GM21360 (cell line): ENCODE data around the gene MAPK1.
"Not testable (repeated sequence)": the region's sequence is repeated elsewhere in the genome, so short reads cannot be mapped to it uniquely, and the experiment has no call there.

Source experiments
- ATAC-seq: cut with Tn5 transposase; IDR thresholded peaks from one replicate; pipeline ENCODE4 v1.9.1; 2021; ENCODE audit warnings: mild to moderate bottlenecking, moderate library complexity; ENCODE audit not compliant: unreplicated experiment

MAPK1 gene

DNA sequence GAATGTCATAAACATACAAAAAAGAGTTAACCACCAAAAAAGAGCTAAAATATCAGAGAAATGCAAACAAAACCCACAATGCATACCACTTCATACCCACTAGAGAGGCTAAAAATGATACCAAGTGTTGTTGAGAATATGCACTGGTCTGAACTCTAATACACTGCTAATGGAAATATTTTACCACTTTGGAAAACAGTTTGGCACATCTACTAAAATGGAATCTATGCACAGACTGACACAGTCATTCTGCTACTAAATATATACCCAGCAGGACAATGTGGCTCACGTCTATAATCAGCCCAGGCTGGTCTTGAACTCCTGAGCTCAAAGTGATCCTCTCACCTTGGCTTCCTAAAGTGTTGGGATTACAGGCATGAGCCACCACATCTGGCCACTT is 18.0 kb downstream of the MAPK1 start:
- no peak for ATAC-seq

DNA sequence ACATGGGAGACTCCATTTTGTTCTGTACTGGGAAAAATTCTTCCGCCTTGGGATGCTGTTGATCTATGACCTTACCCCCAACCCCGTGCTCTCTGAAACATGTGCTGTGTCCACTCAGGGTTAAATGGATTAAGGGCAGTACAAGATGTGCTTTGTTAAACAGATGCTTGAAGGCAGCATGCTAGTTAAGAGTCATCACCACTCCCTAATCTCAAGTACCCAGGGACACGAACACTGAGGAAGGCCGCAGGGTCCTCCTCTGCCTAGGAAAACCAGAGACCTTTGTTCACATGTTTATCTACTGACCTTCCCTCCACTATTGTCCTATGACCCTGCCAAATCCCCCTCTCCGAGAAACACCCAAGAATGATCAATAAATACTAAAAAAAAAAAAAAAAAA is 19.4 kb downstream of the MAPK1 start:
- not testable (repeated sequence) for ATAC-seq

DNA sequence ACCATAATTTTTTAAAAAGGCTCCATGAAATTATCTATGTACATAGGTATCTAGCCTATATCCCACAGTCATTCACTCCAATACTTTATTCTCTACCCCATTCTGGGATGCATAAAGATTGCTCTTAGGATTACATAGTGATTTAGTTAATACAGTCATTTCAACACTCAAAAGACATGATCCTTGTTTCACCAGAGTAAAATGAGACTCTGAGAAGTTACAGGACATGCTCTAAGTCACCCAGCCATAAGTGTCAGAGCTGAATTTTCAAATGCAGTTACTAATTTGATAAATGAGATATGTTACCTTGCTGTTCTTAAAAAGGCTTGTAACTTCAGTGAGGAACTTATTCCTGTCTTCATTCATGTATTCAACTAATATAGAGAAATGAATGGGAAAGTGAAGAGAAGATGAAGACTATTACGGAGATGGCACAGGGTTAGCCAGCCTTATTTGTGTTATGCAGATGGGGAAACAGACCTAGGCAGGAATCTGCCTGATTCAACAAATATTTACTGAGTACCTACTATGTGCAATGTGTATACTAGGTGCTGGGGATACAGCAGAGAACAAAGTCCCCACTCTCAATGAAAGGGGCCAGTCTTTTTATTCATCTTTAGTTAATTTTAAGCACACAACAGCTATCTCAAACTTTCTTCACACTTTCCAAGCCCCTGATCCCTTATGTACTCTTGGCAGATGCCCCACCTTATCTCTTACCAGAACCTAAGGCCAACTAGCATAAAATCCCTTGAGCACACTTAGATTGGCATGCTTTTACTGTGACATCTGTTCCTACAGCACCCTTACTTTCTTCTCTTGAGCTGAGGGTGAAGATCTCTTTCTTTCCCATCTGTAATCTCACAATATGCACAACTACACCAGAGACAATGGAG is 21.6 kb downstream of the MAPK1 start:
- ATAC-seq, result no peak

DNA sequence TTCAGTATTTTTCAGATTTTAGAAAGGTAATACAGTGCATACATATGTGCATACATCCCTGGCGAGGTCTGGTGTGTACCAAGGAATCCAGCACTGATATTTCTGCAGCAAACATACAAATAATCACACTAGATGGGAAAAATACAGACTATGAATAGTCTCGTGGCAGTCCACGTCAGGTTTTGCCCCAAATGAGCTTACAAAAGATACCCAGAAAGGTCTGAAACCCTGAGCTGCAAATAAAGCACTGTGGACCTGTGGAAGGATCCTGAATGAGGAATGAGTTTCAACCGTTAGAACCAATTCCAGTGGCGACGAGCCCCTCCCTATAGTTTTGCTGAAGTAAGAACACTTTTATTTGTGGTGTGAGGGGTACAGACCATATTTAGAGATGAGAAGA is 24.5 kb downstream of the MAPK1 start:
- no peak for ATAC-seq

DNA sequence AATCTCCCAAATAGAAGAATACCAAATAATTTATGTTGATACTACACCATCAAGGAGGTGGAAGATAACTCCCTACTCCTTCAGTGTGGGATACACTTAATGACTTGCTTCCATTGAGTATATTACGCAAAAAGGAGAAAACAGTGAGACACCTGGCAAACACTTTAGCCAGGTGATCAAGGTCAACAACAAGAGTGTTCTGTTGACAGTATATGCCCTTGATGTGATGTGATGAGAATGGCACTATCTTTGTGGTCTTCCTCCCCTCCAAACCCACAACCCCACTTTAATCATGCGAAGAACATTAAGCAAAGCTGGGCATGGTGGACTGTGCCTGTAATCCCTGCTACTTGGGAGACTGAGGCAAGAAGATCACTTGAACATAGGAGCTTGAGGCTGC is 26.0 kb downstream of the MAPK1 start:
- ATAC-seq, result no peak

DNA sequence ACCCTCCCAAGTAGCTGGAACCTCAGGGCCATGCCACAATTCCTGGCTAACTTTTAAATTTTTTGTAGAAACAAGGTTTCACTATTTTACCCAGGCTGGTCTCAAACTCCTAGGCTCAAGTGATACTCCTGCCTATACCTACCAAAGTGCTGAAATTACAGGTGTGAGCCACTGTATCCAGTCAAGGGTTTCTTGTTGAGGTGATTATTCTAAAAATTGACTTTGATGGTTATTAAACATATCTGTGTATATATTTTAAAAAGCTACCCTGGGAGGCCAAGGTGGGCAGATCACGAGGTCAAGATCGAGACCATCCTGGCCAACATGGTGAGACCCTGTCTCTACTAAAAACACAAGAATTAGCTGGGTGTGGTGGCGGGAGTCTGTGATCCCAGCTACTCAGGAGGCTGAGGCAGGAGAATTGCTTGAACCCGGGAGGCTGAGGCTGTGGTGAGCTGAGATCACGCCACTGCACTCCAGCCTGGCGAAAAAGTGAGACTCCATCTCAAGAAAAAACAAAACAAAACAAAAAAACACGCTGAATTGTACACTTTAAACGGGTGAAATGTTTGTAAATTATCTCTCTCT is 27.1 kb downstream of the MAPK1 start:
- ATAC-seq, result no peak

DNA sequence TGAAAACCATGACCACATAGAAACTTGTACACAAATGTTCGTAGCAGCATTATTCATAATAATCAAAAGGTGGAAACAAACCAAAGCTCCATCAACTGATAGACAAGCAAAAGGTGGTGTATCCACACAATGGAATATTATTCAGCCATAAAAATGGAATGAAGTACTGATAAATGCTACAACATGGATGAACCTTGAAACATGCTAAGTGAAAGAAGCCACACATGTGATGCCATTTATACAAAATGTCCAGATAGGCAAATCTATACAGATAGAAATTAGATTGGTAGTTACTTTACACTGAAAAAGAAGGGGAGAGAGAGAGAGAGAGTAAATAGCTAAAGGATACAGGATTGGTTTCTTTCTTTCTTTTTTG is 27.7 kb downstream of the MAPK1 start:
- ATAC-seq, result no peak

DNA sequence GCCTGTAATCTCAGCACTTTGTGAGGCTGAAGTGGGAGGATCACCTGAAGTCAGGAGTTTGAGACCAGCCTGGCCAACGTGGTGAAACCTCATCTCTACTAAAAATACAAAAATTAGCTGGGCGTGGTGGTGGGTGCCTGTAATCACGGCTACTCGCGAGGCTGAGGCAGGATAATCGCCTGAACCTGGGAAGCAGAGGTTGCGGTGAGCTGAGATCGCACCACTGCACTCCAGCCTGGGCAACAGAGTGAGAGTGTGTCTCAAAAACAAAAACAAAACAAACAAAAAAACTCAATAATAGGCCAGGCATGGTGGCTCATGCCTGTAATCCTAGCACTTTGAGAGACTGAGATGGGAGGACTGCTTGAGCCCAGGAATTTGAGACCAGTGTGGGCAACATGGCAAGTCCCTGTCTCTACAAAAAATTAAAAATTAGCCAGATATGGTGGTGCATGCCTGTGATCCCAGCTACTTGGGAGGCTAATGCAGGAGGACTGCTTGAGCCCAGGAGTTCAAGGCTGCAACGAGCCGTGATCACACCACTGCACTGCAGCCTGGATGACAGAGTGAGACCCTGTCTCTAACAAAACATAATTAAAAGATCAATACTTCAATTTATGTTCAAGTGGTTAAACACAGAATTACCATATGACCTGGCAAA is 28.2 kb downstream of the MAPK1 start:
- ATAC-seq, result not testable (repeated sequence)

DNA sequence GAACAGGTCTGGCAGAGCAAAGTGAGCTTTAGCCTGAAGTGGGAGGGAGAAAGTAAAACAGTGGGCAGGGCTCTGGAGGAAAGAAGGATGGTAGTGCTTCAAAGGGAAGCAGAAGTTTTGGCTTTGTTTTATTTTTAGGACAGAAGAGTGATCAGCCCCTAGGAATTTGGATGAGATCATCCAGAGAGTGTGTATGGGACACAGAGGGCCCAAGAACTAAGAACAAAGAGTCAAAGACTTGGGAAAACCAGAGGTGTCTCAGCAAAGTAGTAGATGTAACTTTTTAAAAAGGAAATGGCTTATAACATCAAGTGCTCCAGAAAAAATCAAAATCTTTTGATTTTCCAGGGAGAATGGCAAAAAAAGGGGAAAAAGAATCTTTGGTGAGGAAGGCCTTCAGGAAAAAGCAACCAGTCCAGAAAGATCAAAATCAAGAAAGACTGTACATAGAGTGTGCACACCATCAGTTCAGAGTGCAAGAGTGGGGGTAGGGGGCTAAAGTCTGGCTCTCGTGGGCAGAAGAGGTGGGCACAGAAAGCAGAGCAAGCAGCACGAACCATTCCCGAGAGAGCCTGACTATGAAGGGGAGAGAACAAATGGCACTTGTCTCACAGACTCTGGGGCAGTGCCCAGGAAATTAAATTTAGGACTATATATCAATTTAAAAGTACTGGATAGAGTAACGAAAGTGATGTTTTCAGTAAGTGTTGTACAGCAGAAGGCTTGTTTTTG is 30.0 kb downstream of the MAPK1 start:
- no peak for ATAC-seq

DNA sequence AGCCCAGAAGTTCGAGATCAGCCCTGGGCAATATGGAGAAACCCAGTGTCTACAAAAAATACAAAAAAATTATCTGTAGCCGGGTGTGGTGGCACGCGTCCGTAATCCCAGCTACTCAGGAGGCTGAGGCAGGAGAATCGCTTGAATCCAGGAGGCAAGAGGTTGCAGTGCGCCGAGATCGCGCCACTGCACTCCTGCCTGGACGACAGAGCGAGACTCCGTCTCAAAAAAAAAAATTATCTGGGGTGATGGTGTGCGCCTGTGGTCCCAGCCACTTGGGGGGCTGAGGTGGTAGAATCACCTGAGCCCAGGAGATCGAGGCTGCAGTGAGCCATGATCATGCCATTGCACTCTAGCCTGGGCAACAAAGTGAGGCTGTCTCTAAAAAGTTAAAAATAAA is 31.0 kb downstream of the MAPK1 start:
- not testable (repeated sequence) for ATAC-seq

DNA sequence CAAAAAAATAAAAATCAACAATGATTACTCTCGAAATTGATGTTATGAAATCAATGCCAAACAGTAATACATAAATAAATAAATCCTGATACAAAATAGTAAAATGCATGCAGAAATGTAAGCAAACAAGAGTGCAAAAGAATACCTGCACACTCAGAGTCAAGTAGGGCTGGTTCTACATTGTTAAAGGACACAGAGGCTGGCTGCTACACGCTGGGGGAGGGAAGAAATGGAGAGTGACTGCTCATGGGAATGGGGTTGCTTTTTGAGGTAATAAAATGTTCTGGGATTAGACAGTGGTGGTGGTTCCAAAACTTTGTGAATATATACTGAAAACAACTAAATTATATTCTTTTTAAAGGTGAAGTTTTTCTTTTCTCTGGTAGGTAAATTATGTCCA is 32.1 kb downstream of the MAPK1 start:
- no peak for ATAC-seq

DNA sequence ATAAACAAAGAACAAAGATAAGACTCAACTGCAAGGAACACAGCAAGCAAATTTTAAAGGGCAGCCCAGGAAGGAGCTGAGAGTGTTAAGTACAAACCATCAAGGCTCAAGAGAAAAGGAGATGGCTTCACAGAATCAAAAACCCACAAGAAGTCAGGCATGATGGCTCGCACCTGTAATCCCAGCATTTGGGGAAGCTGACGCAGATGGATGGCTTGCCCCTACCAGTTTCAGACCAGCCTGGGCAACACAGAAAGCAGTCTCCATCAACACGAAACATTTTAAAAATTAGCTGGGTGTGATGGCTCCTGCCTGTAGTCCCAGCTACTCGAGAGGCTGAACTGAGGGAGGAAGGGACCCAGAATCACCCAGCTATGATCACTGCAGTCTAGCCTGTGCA is 32.6 kb downstream of the MAPK1 start:
- no peak for ATAC-seq

DNA sequence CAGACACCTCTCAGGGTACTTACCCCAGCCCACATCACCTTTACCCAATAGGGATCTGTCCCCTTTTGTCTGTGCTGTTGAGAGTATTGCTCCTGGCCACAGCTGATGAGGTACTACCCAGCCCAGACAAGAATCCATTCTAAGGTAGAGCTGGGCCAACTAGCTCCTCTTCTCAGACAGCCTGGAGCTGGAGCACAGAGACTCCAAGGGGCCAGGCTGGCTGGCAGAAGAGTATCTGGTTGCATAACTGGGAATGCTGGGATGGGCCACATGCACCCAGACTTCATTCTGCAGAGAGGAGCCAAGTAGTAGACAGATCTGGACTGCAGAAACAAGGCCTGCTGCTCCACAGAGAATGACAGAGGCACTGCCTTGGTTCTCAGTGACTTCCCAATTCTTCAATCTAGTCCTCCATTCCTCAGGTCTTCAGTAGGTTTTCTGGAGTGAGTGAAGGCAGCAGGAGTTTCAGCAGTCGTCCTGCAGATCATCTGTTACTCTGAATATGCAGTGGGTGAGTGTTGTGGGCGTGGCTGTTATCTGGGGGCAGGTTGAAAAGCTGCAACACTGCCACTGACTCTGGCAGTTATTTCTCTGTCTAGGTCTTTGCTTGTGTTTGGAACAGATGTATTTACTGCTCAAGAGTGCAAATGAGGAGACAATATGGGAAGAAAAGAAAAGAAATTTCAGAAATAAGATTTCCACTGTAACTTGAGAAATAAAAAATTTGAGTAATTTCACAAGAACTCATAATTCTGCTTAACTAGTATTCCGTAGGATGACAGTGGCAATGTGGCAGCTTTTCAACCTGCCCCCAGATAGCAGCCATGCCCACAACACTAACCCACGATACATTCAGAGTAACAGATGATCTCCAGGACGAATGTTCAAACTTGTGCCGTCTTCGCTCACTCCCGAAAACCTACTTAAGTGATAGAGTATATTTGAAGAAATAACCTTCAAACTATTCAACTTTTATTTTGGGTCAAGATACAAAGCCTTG is 34.9 kb downstream of the MAPK1 start:
- no peak for ATAC-seq

DNA sequence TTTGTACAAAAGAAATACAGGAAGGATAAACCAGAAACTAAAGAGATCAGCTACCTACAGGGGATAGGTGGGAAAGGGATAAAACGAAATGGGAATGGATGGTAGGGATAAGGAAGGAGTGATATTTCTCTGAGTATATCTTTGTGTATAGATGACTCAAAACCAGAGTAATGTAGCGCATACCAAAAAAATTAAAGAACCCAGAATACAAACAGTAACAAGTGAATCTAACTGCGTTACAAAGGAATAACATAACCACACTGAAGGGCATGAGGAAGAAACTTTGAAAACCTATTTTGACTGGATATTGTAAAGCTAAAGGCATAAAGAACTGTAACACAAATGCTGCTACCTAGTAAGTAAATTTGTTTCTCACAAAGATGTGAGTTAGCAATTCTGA is 37.9 kb downstream of the MAPK1 start:
- no peak for ATAC-seq

DNA sequence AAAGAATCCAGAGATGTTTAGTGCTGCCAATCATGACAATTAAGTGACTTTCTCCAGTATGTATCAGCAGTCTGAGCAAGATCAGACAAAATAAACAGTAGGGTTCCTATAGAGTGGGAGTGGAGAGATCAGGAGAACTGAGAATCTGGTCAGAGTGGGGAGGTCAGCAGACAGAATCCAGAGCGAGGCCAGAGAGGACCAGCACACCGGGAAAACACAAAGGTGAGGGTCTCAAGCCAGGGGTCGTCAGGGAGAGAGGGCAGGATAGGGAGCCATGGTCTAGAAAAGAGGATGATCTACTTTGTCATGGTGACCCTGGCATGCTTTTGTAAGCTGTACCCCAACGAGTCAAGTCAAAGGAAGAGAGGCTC is 39.2 kb downstream of the MAPK1 start:
- no peak for ATAC-seq

DNA sequence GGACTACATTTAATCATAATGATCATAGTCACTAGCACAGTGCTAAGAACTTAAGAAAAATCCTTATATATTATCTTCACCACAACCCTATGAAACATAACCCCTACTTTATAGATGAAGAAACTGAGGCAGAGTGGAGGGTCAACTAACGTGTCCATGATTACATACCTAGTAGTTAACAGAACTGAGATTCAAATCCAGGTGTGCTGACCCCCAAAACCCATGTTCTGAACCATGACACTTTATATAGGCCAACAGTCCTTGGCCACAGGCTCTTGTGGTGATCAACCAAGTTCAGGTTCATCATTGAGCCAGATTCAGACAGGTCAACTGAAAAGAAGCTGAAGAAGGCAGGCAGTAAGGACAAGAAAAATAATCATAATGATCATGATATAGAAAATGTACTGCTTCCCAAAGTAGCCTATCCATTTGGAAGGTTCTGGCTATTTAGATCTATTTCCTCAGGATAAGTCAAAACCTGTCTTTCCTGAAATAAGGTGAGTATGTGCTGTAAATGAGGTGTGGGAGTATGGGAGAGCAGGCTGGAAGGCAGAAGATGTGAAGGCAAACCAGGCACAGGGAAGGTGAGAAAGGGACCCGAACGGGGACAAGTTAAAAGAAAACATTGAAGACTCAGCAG is 39.7 kb downstream of the MAPK1 start:
- no peak for ATAC-seq

DNA sequence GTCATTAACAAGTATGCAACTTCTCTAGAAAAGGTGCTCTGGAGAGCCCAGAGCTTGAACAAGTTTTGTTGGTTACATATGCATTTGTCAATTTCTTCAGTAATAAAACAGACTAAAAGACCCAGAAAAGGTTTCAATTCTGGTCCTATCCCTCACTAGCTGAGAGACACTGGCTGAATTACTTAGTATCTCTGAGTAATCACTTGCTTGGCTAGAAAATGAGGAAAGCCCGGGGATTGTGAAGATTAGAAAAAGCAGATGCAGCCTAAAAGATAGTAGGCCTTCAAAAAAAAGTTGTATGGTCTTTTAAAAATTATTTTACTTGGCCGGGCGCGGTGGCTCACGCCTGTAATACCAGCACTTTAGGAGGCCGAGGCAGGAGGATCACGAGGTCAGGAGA is 41.2 kb downstream of the MAPK1 start:
- no peak for ATAC-seq

DNA sequence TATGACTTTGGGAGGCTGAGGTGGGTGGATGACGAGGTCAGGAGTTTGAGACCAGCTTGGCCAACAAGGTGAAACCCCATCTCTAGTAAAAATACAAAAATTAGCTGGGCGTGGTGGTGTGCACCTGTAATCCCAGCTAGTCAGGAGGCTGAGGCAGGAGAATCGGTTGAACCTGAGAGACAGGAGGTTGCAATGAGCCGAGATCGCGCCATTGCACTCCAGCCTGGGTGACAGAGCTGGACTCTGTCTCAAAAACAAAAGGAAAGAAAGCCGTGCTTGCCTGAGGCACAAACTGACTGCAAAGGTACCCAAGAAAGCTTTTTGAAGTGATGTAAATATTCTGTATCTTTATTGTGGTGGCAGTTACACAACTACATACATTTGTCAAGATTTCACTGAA is 42.5 kb downstream of the MAPK1 start:
- ATAC-seq, result not testable (repeated sequence)

DNA sequence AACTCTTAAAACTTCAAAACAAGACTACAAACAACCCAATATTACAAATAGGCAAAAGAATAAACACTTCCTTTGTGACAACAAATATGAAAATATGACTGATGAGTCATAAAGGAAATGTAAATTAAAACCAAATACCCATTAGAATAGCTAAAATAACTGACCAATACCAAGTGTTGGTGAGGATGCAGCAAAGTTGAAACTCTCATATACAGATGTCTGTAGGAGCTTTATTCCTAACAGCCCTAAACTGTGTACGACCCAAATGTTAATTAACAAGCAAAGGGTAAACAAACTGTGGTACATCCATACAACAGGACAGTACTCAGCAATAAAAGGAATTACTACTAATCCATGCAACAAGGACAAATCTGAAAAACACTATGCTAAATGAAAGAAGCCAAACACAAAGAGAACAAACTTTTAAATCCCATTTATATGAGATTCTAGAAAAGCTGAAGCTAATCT is 43.0 kb downstream of the MAPK1 start:
- ATAC-seq, result no peak
